ENCODE results near the gene TAMALIN. TPM values are rescaled to one million over a fixed set of nuclear protein-coding genes. Genes with fewer than 3 reads are reported as not detected.

The TAMALIN gene
- total and polyA plus RNA-seq, 8 donors = 30.6 to 63.7 (median 43.5) TPM

GRCh38 chr12:52003591-52003990, 3.2 kb upstream of the TAMALIN start:
- ATAC-seq (no peak), DNase-seq (no peak)
- Histone ChIP-seq H3K36me3 (peaks cover 0 to 11% of the 10 kb centered on the region in 2 donors), H3K27me3 (peaks cover 6 to 43% of the 10 kb centered on the region in 2 donors), H3K9me3 (no peaks in the 10 kb centered on the region), H3K4me1 (peaks cover 8 to 44% of the 10 kb centered on the region in 2 donors), H3K4me3 (no peak overlapping the region), H3K27ac (no peak overlapping the region)
- TF ChIP-seq CTCF (IDR thresholded peaks at IDR 0.05) = no peak
- intact Hi-C loops (cut with DNase I) = no loop called here

- Histone ChIP-seq H3K36me3 (peaks cover 0 to 7% of the 10 kb centered on the region in 2 donors), H3K27me3 (peaks cover 6 to 47% of the 10 kb centered on the region in 2 donors), H3K4me1 (peaks cover 8 to 48% of the 10 kb centered on the region in 2 donors), H3K4me3 (no peak overlapping the region), H3K27ac (no peak overlapping the region), H3K9me3 (no peaks in the 10 kb centered on the region)
- peak; percentile 45 to 69 for TF ChIP-seq CTCF (IDR thresholded peaks at IDR 0.05)
- intact Hi-C loops (cut with DNase I) = no loop called here
- peak in 2 of 4 donors; percentile 59 to 68 for DNase-seq
- peak; percentile 40 for ATAC-seq
These were observed 2.6 kb upstream of the TAMALIN start for GRCh38 chr12:52004042-52004648.

GRCh38 chr12:52005218-52005902, 1.4 kb upstream of the TAMALIN start:
- intact Hi-C loops (cut with DNase I) = no loop called here
- Histone ChIP-seq H3K9me3 (no peaks in the 10 kb centered on the region), H3K4me3 (no peak overlapping the region), H3K36me3 (no peaks in the 10 kb centered on the region), H3K27me3 (peaks cover 6 to 47% of the 10 kb centered on the region in 2 donors), H3K4me1 (peaks cover 8 to 57% of the 10 kb centered on the region in 2 donors), H3K27ac (no peak overlapping the region)
- DNase-seq = no peak
- ATAC-seq = no peak
- TF ChIP-seq CTCF (IDR thresholded peaks at IDR 0.05) = no peak

GRCh38 chr12:52005903-52006703, 643 bp upstream of the TAMALIN start:
- peak overlapping the region; percentile 57 to 68 for H3K4me3 ChIP-seq
- peaks cover 0 to 7% of the 10 kb centered on the region in 2 donors for H3K36me3 ChIP-seq
- intact Hi-C loops (cut with DNase I) = no loop called here
- DNase-seq = peak in 2 of 4 donors; percentile 86 to 87
- peak; percentile 37 for ATAC-seq
- TF ChIP-seq CTCF (IDR thresholded peaks at IDR 0.05) = no peak
- H3K27me3 ChIP-seq = peaks cover 6 to 47% of the 10 kb centered on the region in 2 donors
- H3K9me3 ChIP-seq = no peaks in the 10 kb centered on the region
- peaks cover 15 to 65% of the 10 kb centered on the region in 2 donors for H3K4me1 ChIP-seq
- H3K27ac ChIP-seq = peak overlapping the region; percentile 7 to 85

Measured in left lung (tissue), 10 donors.